Measurements from ENCODE around the gene ZNF30.
"Not testable (repeated sequence)": the region's sequence is repeated elsewhere in the genome, so short reads cannot be mapped to it uniquely, and the experiment has no call there.

DNA sequence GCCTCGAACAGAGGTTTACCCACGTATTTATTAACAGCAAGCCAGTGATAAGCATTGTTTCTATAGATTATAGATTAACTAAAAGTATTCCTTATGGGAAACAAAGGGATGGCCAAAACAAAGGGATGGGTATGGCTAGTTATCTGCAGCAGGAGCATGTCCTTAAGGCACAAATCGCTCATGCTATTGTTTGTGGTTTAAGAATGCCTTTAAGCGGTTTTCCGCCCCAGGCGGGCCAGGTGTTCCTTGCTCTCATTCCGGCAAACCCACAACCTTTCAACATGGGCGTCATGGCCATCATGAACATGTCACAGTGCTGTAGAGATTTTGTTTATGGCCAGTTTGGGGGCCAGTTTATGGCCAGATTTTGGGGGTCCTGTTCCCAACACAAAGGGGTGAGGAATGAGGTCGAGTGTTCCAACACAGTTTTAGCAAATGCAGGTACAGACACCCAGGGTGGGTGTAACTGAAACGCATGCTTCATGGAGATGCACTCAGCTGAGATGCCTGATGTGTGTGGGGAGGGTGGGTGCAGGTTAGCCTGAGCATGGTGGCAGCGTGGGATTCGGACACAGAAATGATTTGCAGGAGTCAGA, 43.6 kb downstream of the ZNF30 start:
- TF ChIP-seq, protein P1, sequence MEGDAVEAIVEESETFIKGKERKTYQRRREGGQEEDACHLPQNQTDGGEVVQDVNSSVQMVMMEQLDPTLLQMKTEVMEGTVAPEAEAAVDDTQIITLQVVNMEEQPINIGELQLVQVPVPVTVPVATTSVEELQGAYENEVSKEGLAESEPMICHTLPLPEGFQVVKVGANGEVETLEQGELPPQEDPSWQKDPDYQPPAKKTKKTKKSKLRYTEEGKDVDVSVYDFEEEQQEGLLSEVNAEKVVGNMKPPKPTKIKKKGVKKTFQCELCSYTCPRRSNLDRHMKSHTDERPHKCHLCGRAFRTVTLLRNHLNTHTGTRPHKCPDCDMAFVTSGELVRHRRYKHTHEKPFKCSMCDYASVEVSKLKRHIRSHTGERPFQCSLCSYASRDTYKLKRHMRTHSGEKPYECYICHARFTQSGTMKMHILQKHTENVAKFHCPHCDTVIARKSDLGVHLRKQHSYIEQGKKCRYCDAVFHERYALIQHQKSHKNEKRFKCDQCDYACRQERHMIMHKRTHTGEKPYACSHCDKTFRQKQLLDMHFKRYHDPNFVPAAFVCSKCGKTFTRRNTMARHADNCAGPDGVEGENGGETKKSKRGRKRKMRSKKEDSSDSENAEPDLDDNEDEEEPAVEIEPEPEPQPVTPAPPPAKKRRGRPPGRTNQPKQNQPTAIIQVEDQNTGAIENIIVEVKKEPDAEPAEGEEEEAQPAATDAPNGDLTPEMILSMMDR (IDR thresholded peaks at IDR 0.05), result not testable (repeated sequence)
- TF ChIP-seq POLR2A (IDR thresholded peaks at IDR 0.05), result not testable (repeated sequence)
